Activated CD8-positive, alpha-beta memory T cell treated with anti-CD3 and anti-CD28 coated beads for 36 hours (primary cell): ENCODE measurements around the gene GAB4. TPM values are rescaled to one million over a fixed set of nuclear protein-coding genes. Genes with fewer than 3 reads are reported as not detected.
"Not testable (repeated sequence)": the region's sequence is repeated elsewhere in the genome, so short reads cannot be mapped to it uniquely, and the experiment has no call there.

Experiments used
- CTCF ChIA-PET: fragments of 350-600 bp; sonication (Branson Sonifier 250); formaldehyde crosslinking; loops from one replicate; lab custom pipeline; 2021; ENCODE audit warnings: antibody characterized with exemption; lab: Charles Lee
- POLR2A ChIA-PET: fragments of 350-600 bp; sonication (Branson Sonifier 250); formaldehyde crosslinking; loops from one replicate; lab custom pipeline; 2021; ENCODE audit warnings: antibody characterized with exemption; lab: Charles Lee
- total RNA-seq, 2 experiments: library from RNA; stranded (reverse); gene quantifications; one replicate each; pipeline ENCODE4 v1.2.3, GENCODE V29; 2021

The GAB4 gene
- not detected for total RNA-seq

GRCh38 chr22:17007852-17008731 lies at the start of gene GAB4:
GAB4 (minus strand) TSS chr22:17008222; CDS start chr22:17008114, 108 bp downstream.
- CTCF ChIA-PET = no interaction called here
- POLR2A ChIA-PET = no interaction called here

GRCh38 chr22:17056807-17057206 lies 48.8 kb upstream of the GAB4 start:
- POLR2A ChIA-PET = no interaction called here
- CTCF ChIA-PET = interaction anchor here (0.6 kb wide), 1 partner anchor 382 kb away, joined by 3 read pairs; no protein-coding TSS in a partner anchor

GRCh38 chr22:17056058-17056457 lies 48.0 kb upstream of the GAB4 start:
- ChIA-PET POLR2A (no interaction called here), CTCF (no interaction called here)

- CTCF ChIA-PET = no interaction called here
- POLR2A ChIA-PET = no interaction called here
Measured at GRCh38 chr22:17047656-17048055, 39.6 kb upstream of the GAB4 start.

- ChIA-PET POLR2A (no interaction called here), CTCF (interaction anchor here (0.6 kb wide), 1 partner anchor 64 kb away, joined by 3 read pairs; no protein-coding TSS in a partner anchor)
Measured at GRCh38 chr22:17046566-17047348, 38.7 kb upstream of the GAB4 start.

- CTCF ChIA-PET = no interaction called here
- POLR2A ChIA-PET = no interaction called here
Measured at GRCh38 chr22:17043521-17043920, 35.5 kb upstream of the GAB4 start.

- CTCF ChIA-PET, POLR2A ChIA-PET: not testable (repeated sequence)
Measured at GRCh38 chr22:17036842-17037711, 29.1 kb upstream of the GAB4 start.

GRCh38 chr22:17035976-17036841 lies 28.2 kb upstream of the GAB4 start:
- CTCF ChIA-PET, POLR2A ChIA-PET: not testable (repeated sequence)

GRCh38 chr22:17035246-17035645 lies 27.2 kb upstream of the GAB4 start:
- ChIA-PET CTCF (no interaction called here), POLR2A (no interaction called here)

GRCh38 chr22:17034532-17034931 lies 26.5 kb upstream of the GAB4 start:
- CTCF ChIA-PET, POLR2A ChIA-PET: not testable (repeated sequence)

- POLR2A ChIA-PET, CTCF ChIA-PET: not testable (repeated sequence)
Measured at GRCh38 chr22:17032277-17032676, 24.3 kb upstream of the GAB4 start.

GRCh38 chr22:17024380-17024779 lies 16.4 kb upstream of the GAB4 start:
- CTCF ChIA-PET, POLR2A ChIA-PET: not testable (repeated sequence)

GRCh38 chr22:17015552-17015951 lies 7.5 kb upstream of the GAB4 start:
- POLR2A ChIA-PET, CTCF ChIA-PET: not testable (repeated sequence)

- POLR2A ChIA-PET, CTCF ChIA-PET: not testable (repeated sequence)
Measured at GRCh38 chr22:17014101-17014440, 6.0 kb upstream of the GAB4 start.

GRCh38 chr22:17013396-17014100 lies 5.5 kb upstream of the GAB4 start:
- POLR2A ChIA-PET = no interaction called here
- CTCF ChIA-PET = no interaction called here

- POLR2A ChIA-PET = no interaction called here
- CTCF ChIA-PET = no interaction called here
Measured at GRCh38 chr22:17012267-17012666, 4.2 kb upstream of the GAB4 start.

- POLR2A ChIA-PET = no interaction called here
- CTCF ChIA-PET = no interaction called here
Measured at GRCh38 chr22:17009640-17010291, 1.7 kb upstream of the GAB4 start.

- POLR2A ChIA-PET = no interaction called here
Measured at GRCh38 chr22:17007257-17007656, 765 bp downstream of the GAB4 start.

More at GRCh38 chr22:17007257-17007656, 765 bp downstream of the GAB4 start:
- CTCF ChIA-PET = no interaction called here
